Renal cortical epithelial cell (primary cell): ENCODE results near the gene TF. TPM values are rescaled to one million over a fixed set of nuclear protein-coding genes. Genes with fewer than 3 reads are reported as not detected.

ENCODE experiments used
- DNase-seq: peaks from one replicate; pipeline ENCODE4 v3.0.0-alpha.2; 2011; ENCODE audit warnings: low read depth
- total RNA-seq: library from RNA; depleted of rRNA; stranded (reverse); fragments of >200 nt; gene quantifications from 2 replicates; pipeline ENCODE4 v1.2.3, GENCODE V29; 2014

TF gene
- total RNA-seq, 1 donor from 2014 or later = under 0.01 TPM

GRCh38 chr3:133747373-133747772 is 1.2 kb downstream of the TF start:
- DNase-seq = no peak

- DNase-seq = no peak
These were observed 1.9 kb downstream of the TF start for GRCh38 chr3:133747907-133748639.

GRCh38 chr3:133749427-133750258 is 3.5 kb downstream of the TF start:
- DNase-seq = no peak

- DNase-seq = no peak
These were observed 4.1 kb downstream of the TF start for GRCh38 chr3:133750259-133750656.

GRCh38 chr3:133753107-133753778 is 7.0 kb downstream of the TF start:
- no peak for DNase-seq

GRCh38 chr3:133753779-133754164 is 7.6 kb downstream of the TF start:
- DNase-seq = no peak

- no peak for DNase-seq
These were observed 8.3 kb downstream of the TF start for GRCh38 chr3:133754455-133754854.

- DNase-seq = no peak
These were observed 9.0 kb downstream of the TF start for GRCh38 chr3:133754973-133755828.

- no peak for DNase-seq
These were observed 10.8 kb downstream of the TF start for GRCh38 chr3:133756716-133757694.

- DNase-seq = no peak
These were observed 11.7 kb downstream of the TF start for GRCh38 chr3:133757701-133758567.

- no peak for DNase-seq
These were observed 12.4 kb downstream of the TF start for GRCh38 chr3:133758568-133758928.

GRCh38 chr3:133758964-133759739 is 13.0 kb downstream of the TF start:
- DNase-seq = no peak

- no peak for DNase-seq
These were observed 13.6 kb downstream of the TF start for GRCh38 chr3:133759740-133760305.

GRCh38 chr3:133760916-133761315 is 14.7 kb downstream of the TF start:
- no peak for DNase-seq

GRCh38 chr3:133761605-133762484 is 15.7 kb downstream of the TF start:
- DNase-seq = no peak

- no peak for DNase-seq
These were observed 16.3 kb downstream of the TF start for GRCh38 chr3:133762539-133762938.
